ENCODE measurements around the gene OTULIN. TPM values are rescaled to one million over a fixed set of nuclear protein-coding genes. Genes with fewer than 3 reads are reported as not detected.

The OTULIN gene
- polyA plus RNA-seq, 1 donor (not counting 4 experiments of a cell fraction or from before 2014, with no cell fraction given): 18.3 TPM

GRCh38 chr5:14706615-14707021 is 42.1 kb downstream of the OTULIN start:
- Histone ChIP-seq H3K27ac (ENCODE audit: control insufficient read depth, insufficient read depth, low read length) (peak overlapping the region; percentile 42), H3K4me3 (ENCODE audit: control insufficient read depth in 2 of 3, extremely low read depth in 1 of 3, insufficient read depth in 2 of 3, low read depth in 1 of 3, low read length in 3 of 3) (no peak overlapping the region), H3K9ac (ENCODE audit: control insufficient read depth, extremely low read depth, insufficient read depth, low read length) (peak overlapping the region; percentile 25), H3K36me3 (ENCODE audit: control insufficient read depth in 2 of 2, extremely low read depth in 1 of 2, insufficient read depth in 2 of 2, low read length in 2 of 2) (peaks cover 3 to 16% of the 10 kb centered on the region in 2 experiments), H3K9me1 (ENCODE audit: control insufficient read depth, extremely low read depth, insufficient read depth, low read length) (no peaks in the 10 kb centered on the region), H3K27me3 (ENCODE audit: control insufficient read depth, extremely low read depth, insufficient read depth, low read length) (no peaks in the 10 kb centered on the region), H3K4me1 (ENCODE audit: control insufficient read depth, extremely low read depth, insufficient read depth, low read length) (peaks cover 25% of the 10 kb centered on the region), H3K4me2 (ENCODE audit: control insufficient read depth, extremely low read depth, insufficient read depth, low read depth, low read length) (peak overlapping the region; percentile 29), H3K9me3 (ENCODE audit: control insufficient read depth, low read depth, low read length) (no peaks in the 10 kb centered on the region), H2AFZ (ENCODE audit: control insufficient read depth, low read length) (no peak overlapping the region), H3K79me2 (ENCODE audit: control insufficient read depth, insufficient read depth, low read length) (peaks cover 2% of the 10 kb centered on the region), H4K20me1 (ENCODE audit: control insufficient read depth, extremely low read depth, insufficient read depth, low read length) (no peaks in the 10 kb centered on the region)
- DNase-seq (ENCODE audit: low read depth, low spot score): no peak
- peak; percentile 72 for FAIRE-seq
- dilution Hi-C loops (cut with MboI; ENCODE audit: extremely low pct_ligation_motif_present, low sequenced_read_pairs): no loop called here
- TF ChIP-seq, protein P1, sequence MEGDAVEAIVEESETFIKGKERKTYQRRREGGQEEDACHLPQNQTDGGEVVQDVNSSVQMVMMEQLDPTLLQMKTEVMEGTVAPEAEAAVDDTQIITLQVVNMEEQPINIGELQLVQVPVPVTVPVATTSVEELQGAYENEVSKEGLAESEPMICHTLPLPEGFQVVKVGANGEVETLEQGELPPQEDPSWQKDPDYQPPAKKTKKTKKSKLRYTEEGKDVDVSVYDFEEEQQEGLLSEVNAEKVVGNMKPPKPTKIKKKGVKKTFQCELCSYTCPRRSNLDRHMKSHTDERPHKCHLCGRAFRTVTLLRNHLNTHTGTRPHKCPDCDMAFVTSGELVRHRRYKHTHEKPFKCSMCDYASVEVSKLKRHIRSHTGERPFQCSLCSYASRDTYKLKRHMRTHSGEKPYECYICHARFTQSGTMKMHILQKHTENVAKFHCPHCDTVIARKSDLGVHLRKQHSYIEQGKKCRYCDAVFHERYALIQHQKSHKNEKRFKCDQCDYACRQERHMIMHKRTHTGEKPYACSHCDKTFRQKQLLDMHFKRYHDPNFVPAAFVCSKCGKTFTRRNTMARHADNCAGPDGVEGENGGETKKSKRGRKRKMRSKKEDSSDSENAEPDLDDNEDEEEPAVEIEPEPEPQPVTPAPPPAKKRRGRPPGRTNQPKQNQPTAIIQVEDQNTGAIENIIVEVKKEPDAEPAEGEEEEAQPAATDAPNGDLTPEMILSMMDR (optimal IDR thresholded peaks at IDR 0.05 in 1 of 3, IDR thresholded peaks at IDR 0.05 in 1 of 3, conservative IDR thresholded peaks at IDR 0.05 in 1 of 3; ENCODE audit: extremely low read depth in 1 of 3, insufficient read depth in 2 of 3, low read length in 3 of 3): no peak
- no peak for TF ChIP-seq EZH2 (IDR thresholded peaks at IDR 0.05; ENCODE audit: low read length)

DNA sequence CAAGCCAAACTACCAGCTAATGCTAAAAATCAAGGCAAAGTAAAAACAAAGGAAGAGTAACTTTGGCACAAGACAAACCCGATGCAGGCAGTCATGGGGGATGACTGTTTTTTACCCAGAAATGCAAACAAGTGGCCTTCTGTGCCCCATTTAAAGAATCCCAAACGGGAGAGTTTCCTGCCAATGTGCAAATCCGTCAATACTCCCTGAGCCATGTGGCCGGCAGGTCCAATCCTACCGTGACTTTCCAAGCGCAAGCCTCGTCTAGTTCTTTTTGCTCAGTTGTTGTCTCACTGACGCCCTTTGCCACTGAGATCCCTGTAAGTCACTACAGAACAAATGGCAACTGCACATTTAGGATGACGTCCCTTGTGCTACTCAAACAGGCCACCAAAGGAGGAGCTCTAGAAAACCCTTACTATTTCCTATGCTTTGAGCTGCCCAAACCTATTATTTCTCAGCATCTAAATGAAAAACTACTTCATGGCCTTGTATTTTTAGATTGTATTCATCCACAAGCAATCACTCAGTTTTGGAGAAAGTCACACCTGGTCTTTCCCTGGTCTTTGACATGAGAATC is 43.4 kb downstream of the OTULIN start:
- FAIRE-seq: no peak
- H3K4me1 ChIP-seq (ENCODE audit: control insufficient read depth, extremely low read depth, insufficient read depth, low read length): peaks cover 12% of the 10 kb centered on the region
- H4K20me1 ChIP-seq (ENCODE audit: control insufficient read depth, extremely low read depth, insufficient read depth, low read length): no peaks in the 10 kb centered on the region
- H3K79me2 ChIP-seq (ENCODE audit: control insufficient read depth, insufficient read depth, low read length): peaks cover 2% of the 10 kb centered on the region
- no peak overlapping the region for H3K4me3 ChIP-seq (ENCODE audit: control insufficient read depth in 2 of 3, extremely low read depth in 1 of 3, insufficient read depth in 2 of 3, low read depth in 1 of 3, low read length in 3 of 3)
- dilution Hi-C loops (cut with MboI; ENCODE audit: extremely low pct_ligation_motif_present, low sequenced_read_pairs): no loop called here
- H3K27ac ChIP-seq (ENCODE audit: control insufficient read depth, insufficient read depth, low read length): no peak overlapping the region
- no peak overlapping the region for H2AFZ ChIP-seq (ENCODE audit: control insufficient read depth, low read length)
- no peak overlapping the region for H3K4me2 ChIP-seq (ENCODE audit: control insufficient read depth, extremely low read depth, insufficient read depth, low read depth, low read length)
- DNase-seq (ENCODE audit: low read depth, low spot score): no peak
- no peaks in the 10 kb centered on the region for H3K27me3 ChIP-seq (ENCODE audit: control insufficient read depth, extremely low read depth, insufficient read depth, low read length)
- H3K9me1 ChIP-seq (ENCODE audit: control insufficient read depth, extremely low read depth, insufficient read depth, low read length): no peaks in the 10 kb centered on the region
- peaks cover 10 to 26% of the 10 kb centered on the region in 2 experiments for H3K36me3 ChIP-seq (ENCODE audit: control insufficient read depth in 2 of 2, extremely low read depth in 1 of 2, insufficient read depth in 2 of 2, low read length in 2 of 2)
- no peak overlapping the region for H3K9ac ChIP-seq (ENCODE audit: control insufficient read depth, extremely low read depth, insufficient read depth, low read length)
- TF ChIP-seq, protein P1 (optimal IDR thresholded peaks at IDR 0.05 in 1 of 3, IDR thresholded peaks at IDR 0.05 in 1 of 3, conservative IDR thresholded peaks at IDR 0.05 in 1 of 3; ENCODE audit: extremely low read depth in 1 of 3, insufficient read depth in 2 of 3, low read length in 3 of 3): no peak
- no peak for TF ChIP-seq EZH2 (IDR thresholded peaks at IDR 0.05; ENCODE audit: low read length)
- no peaks in the 10 kb centered on the region for H3K9me3 ChIP-seq (ENCODE audit: control insufficient read depth, low read depth, low read length)
